ENCODE data around the gene SDF2. TPM values are rescaled to one million over a fixed set of nuclear protein-coding genes. Genes with fewer than 3 reads are reported as not detected.
A peak's percentile ranks its signal among the peaks of the same experiment; 100 is the strongest.

SDF2 gene
- total and polyA plus RNA-seq, 2 donors (not counting 1 experiment from before 2014, with no cell fraction given), result 58.5 to 65.2 TPM

DNA sequence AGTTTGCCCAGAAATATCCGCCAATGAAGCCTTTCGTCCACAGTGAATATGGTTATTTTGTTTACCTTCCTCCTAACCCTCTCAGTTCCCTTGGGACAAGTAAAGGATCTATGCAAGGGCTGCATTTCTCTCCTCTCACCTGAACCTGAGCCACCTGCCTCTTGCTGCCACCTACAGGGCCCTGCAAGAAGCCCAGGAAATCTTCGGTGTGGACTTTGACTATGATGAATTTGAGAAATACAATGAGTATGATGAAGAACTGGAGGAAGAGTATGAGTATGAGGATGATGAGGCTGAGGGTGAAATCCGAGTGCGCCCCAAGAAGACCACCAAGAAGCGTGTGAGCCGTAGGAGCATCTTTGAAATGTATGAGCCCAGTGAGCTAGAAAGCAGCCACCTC is 14.3 kb upstream of the SDF2 start:
- TF ChIP-seq, protein P1, sequence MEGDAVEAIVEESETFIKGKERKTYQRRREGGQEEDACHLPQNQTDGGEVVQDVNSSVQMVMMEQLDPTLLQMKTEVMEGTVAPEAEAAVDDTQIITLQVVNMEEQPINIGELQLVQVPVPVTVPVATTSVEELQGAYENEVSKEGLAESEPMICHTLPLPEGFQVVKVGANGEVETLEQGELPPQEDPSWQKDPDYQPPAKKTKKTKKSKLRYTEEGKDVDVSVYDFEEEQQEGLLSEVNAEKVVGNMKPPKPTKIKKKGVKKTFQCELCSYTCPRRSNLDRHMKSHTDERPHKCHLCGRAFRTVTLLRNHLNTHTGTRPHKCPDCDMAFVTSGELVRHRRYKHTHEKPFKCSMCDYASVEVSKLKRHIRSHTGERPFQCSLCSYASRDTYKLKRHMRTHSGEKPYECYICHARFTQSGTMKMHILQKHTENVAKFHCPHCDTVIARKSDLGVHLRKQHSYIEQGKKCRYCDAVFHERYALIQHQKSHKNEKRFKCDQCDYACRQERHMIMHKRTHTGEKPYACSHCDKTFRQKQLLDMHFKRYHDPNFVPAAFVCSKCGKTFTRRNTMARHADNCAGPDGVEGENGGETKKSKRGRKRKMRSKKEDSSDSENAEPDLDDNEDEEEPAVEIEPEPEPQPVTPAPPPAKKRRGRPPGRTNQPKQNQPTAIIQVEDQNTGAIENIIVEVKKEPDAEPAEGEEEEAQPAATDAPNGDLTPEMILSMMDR (conservative IDR thresholded peaks at IDR 0.05 in 1 of 2, IDR thresholded peaks at IDR 0.05 in 1 of 2; ENCODE audit: low read depth in 1 of 2, low read length in 2 of 2), result peak in 1 of 2 donors; percentile 23
- TF ChIP-seq EZH2 (IDR thresholded peaks at IDR 0.05; ENCODE audit: low read length, missing control alignments), result no peak
- Histone ChIP-seq H3K9me3 (ENCODE audit: control insufficient read depth, insufficient read depth, low read depth, low read length) (no peaks in the 10 kb centered on the region), H3K9ac (ENCODE audit: insufficient read depth, low read length) (no peak overlapping the region), H3K79me2 (ENCODE audit: control insufficient read depth, insufficient read depth, low read length) (peaks cover 2% of the 10 kb centered on the region), H3K4me1 (ENCODE audit: control insufficient read depth, extremely low read depth, insufficient read depth, low read length) (no peaks in the 10 kb centered on the region), H3K27ac (ENCODE audit: insufficient read depth, low read length) (no peak overlapping the region), H3K4me3 (replicated peaks in 1 of 4; ENCODE audit: control extremely low read depth in 1 of 4, insufficient read depth in 1 of 4, low read depth in 3 of 4, low read length in 4 of 4) (no peak overlapping the region), H2AFZ (ENCODE audit: low read length) (no peak overlapping the region), H3K36me3 (ENCODE audit: control insufficient read depth, insufficient read depth, low read length) (peaks cover 38% of the 10 kb centered on the region), H4K20me1 (ENCODE audit: control insufficient read depth, extremely low read depth, insufficient read depth, low read length) (no peaks in the 10 kb centered on the region), H3K27me3 (ENCODE audit: control insufficient read depth, insufficient read depth, low read length) (no peaks in the 10 kb centered on the region), H3K4me2 (ENCODE audit: extremely low read depth, insufficient read depth, low read length) (no peak overlapping the region)
- no peak for DNase-seq (ENCODE audit: low read depth in 2 of 2)

DNA sequence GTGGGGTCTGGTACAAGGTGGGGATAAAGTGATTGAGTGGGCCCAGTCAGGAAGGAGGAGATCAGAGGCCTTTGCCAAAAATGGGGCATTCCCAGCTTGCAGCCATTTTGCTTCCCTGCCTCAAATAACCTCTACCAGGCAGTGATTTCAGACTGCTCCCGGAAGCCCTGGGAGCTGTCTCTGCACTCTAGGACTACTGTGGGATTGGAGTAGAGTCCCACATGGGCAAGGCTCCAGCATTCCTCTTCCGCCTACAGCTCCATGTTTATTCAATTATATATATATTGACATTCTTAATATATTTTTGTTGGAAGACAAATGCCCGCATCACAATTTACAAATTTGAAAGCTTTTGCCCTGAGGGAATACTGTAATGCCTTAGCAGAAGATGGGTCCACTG is 13.8 kb upstream of the SDF2 start:
- no peak for TF ChIP-seq EZH2 (IDR thresholded peaks at IDR 0.05; ENCODE audit: low read length, missing control alignments)
- TF ChIP-seq, protein P1 (conservative IDR thresholded peaks at IDR 0.05 in 1 of 2, IDR thresholded peaks at IDR 0.05 in 1 of 2; ENCODE audit: low read depth in 1 of 2, low read length in 2 of 2), result no peak
- Histone ChIP-seq H3K27ac (ENCODE audit: insufficient read depth, low read length) (peak overlapping the region; percentile 6), H2AFZ (ENCODE audit: low read length) (no peak overlapping the region)

DNA sequence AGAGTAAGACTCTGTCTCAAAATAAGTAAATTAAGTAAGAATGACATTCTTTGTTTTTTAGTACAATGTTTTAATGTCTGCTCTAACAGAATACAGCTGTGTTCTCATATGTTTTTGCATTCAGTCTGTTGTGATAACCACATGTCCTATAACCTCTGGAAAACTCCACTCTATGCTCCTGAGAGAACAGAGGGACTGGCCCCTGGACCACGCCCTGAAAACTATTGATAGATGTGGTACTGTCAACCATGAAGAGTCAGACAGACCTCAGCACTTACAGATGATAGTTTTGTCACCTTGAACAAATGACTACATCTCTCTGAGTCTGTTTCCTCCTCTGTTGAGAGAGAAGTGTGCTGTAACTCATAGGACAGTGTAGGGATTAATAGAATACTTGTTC is 8.2 kb upstream of the SDF2 start:
- H3K27ac ChIP-seq (ENCODE audit: insufficient read depth, low read length), result no peak overlapping the region
- H3K9me3 ChIP-seq (ENCODE audit: control insufficient read depth, insufficient read depth, low read depth, low read length), result no peaks in the 10 kb centered on the region
- TF ChIP-seq, protein P1 (conservative IDR thresholded peaks at IDR 0.05 in 1 of 2, IDR thresholded peaks at IDR 0.05 in 1 of 2; ENCODE audit: low read depth in 1 of 2, low read length in 2 of 2), result no peak
- no peak for TF ChIP-seq EZH2 (IDR thresholded peaks at IDR 0.05; ENCODE audit: low read length, missing control alignments)
- H3K4me2 ChIP-seq (ENCODE audit: extremely low read depth, insufficient read depth, low read length), result no peak overlapping the region
- peaks cover 19% of the 10 kb centered on the region for H3K36me3 ChIP-seq (ENCODE audit: control insufficient read depth, insufficient read depth, low read length)
- peaks cover 38% of the 10 kb centered on the region for H3K79me2 ChIP-seq (ENCODE audit: control insufficient read depth, insufficient read depth, low read length)
- DNase-seq (ENCODE audit: low read depth in 2 of 2), result no peak
- H3K4me1 ChIP-seq (ENCODE audit: control insufficient read depth, extremely low read depth, insufficient read depth, low read length), result no peaks in the 10 kb centered on the region
- H2AFZ ChIP-seq (ENCODE audit: low read length), result no peak overlapping the region
- no peaks in the 10 kb centered on the region for H3K27me3 ChIP-seq (ENCODE audit: control insufficient read depth, insufficient read depth, low read length)
- peaks cover 2% of the 10 kb centered on the region for H4K20me1 ChIP-seq (ENCODE audit: control insufficient read depth, extremely low read depth, insufficient read depth, low read length)
- H3K4me3 ChIP-seq (replicated peaks in 1 of 4; ENCODE audit: control extremely low read depth in 1 of 4, insufficient read depth in 1 of 4, low read depth in 3 of 4, low read length in 4 of 4), result no peak overlapping the region
- no peak overlapping the region for H3K9ac ChIP-seq (ENCODE audit: insufficient read depth, low read length)

More for the DNA sequence above, 13.8 kb upstream of the SDF2 start:
- no peak overlapping the region for H3K4me2 ChIP-seq (ENCODE audit: extremely low read depth, insufficient read depth, low read length)
- no peaks in the 10 kb centered on the region for H3K27me3 ChIP-seq (ENCODE audit: control insufficient read depth, insufficient read depth, low read length)
- no peaks in the 10 kb centered on the region for H3K9me3 ChIP-seq (ENCODE audit: control insufficient read depth, insufficient read depth, low read depth, low read length)
- no peak for DNase-seq (ENCODE audit: low read depth in 2 of 2)
- peaks cover 37% of the 10 kb centered on the region for H3K36me3 ChIP-seq (ENCODE audit: control insufficient read depth, insufficient read depth, low read length)
- H3K9ac ChIP-seq (ENCODE audit: insufficient read depth, low read length), result no peak overlapping the region
- no peaks in the 10 kb centered on the region for H4K20me1 ChIP-seq (ENCODE audit: control insufficient read depth, extremely low read depth, insufficient read depth, low read length)
- H3K79me2 ChIP-seq (ENCODE audit: control insufficient read depth, insufficient read depth, low read length), result peaks cover 2% of the 10 kb centered on the region
- no peaks in the 10 kb centered on the region for H3K4me1 ChIP-seq (ENCODE audit: control insufficient read depth, extremely low read depth, insufficient read depth, low read length)
- no peak overlapping the region for H3K4me3 ChIP-seq (replicated peaks in 1 of 4; ENCODE audit: control extremely low read depth in 1 of 4, insufficient read depth in 1 of 4, low read depth in 3 of 4, low read length in 4 of 4)

Measured in fibroblast of lung (primary cell).